GM12892 (cell line): ENCODE results near the gene G6PC1.

ENCODE experiments used
- DNase-seq: peaks from one replicate; pipeline ENCODE4 v3.0.0; 2011; ENCODE audit not compliant: insufficient read length
- FAIRE-seq: peaks from 2 replicates; lab custom pipeline; 2011; peaks lifted over from hg19 to GRCh38; lab: Jason Lieb, UNC
- POLR2A ChIP-seq: IDR thresholded peaks from 2 replicates; pipeline ENCODE4 v1.6.1; 2011; ENCODE audit warnings: low read depth, low read length, control low read depth
- POLR2AphosphoS5 ChIP-seq: IDR thresholded peaks from 2 replicates; pipeline ENCODE4 v1.6.1; 2011; ENCODE audit warnings: low read depth, low read length, control low read depth
- TAF1 ChIP-seq: IDR thresholded peaks from 2 replicates; pipeline ENCODE4 v1.6.1; 2011; ENCODE audit warnings: low read depth, mild to moderate bottlenecking, control low read depth, low read length, borderline replicate concordance

The G6PC1 gene

DNA sequence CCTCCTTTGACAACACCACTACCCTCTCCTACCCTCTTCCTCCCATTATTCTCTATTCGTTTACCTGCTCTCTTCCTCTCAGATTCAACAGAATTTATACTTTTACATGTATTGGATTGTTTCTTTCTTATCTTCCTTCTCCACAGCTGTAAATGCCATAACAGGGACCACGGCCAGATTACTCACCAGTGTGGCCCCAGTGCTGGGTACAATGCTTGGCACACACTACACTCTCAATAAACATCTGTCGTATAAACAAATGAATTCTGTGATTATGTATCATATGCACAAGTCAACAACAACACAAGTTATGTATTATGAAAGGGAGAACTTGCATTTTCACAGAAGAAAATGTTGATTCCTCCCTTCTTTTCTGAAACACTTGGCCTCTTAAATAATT lies 43.6 kb downstream of the G6PC1 start:
- TF ChIP-seq POLR2AphosphoS5 = no peak
- TF ChIP-seq POLR2A = no peak
- TF ChIP-seq TAF1 = no peak
- DNase-seq (no peak), FAIRE-seq (no peak)

DNA sequence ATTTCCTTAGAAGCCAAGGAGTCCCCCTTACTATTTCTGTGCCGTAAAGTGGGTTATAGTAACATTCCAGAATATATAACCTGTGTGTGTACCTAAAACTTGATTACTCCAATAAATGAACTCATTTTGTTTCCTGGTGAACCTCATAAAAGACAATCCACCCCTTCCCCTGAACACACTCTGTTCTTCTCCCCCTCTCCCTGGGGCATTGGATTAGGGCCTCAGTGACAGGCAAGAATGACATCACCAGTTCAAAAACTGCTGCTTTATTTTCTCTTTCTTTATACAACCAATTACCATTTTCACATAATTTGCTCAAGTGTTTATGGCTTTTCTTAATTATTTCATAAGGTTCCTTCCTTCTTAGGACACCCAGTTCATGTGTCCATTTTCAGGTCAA lies 46.2 kb downstream of the G6PC1 start:
- DNase-seq (no peak), FAIRE-seq (no peak)
- no peak for TF ChIP-seq POLR2AphosphoS5
- TF ChIP-seq TAF1 = no peak
- no peak for TF ChIP-seq POLR2A

DNA sequence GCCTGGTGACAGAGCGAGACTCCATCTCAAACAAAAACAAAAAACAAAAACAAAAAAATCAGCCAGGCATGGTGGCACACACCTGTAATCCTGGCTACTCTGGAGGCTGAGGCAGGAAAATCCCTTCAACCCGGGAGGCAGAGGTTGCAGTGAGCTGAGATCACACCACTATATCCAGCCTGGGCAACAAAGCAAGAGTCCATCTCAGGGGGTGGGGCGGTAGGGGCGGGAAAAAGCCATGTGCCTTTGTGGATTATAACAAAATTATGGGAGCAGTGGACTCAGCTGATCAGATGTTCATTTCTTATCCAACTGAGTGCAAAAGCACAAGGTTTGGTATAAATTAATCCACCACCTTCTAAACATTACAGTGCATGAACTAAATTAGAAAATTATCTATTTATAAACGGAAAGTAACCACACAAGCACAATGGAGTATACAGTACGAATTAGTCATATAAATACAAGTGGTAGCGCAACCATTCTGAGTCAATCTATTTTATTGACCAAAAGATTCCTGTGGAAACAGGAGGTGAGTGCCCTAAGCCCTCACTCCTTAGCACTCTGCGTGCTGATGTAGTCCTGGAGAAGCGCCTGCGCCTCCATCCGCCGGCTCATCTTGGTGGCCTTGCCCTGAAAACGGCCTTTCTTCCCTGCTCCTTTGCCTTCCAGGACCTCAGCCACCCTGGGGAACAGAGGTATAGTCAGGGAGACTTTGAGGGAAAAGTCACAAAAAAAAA lies 49.6 kb downstream of the G6PC1 start:
- FAIRE-seq (no peak), DNase-seq (no peak)
- TF ChIP-seq TAF1 = no peak
- no peak for TF ChIP-seq POLR2AphosphoS5
- no peak for TF ChIP-seq POLR2A
